HCT116 (cell line): ENCODE measurements around the gene RGL4. TPM values are rescaled to one million over a fixed set of nuclear protein-coding genes. Genes with fewer than 3 reads are reported as not detected.

Experiments
- ATAC-seq: fragments of 200-7000 bp; cut with Tn5 transposase; 2 replicates; pipeline ENCODE4 v1.9.1; 2020; ENCODE audit warnings: mild to moderate bottlenecking, moderate library complexity
- BruUV-seq: library from RNA; stranded (reverse); fragments of 400-500 nt; replicated peaks from 2 replicates; lab custom pipeline; 2021; lab: Mats Ljungman, UMichigan
- CTCF ChIA-PET: fragments of 300-600 bp; sonication (Branson Sonifier 250); formaldehyde crosslinking; loops from one replicate; lab custom pipeline; 2021; ENCODE audit warnings: antibody characterized with exemption; lab: Charles Lee
- POLR2A ChIA-PET: fragments of 300-600, 350-600 bp; sonication (Branson Sonifier 250); formaldehyde crosslinking; loops from one replicate; lab custom pipeline; 2021; ENCODE audit warnings: antibody characterized with exemption; lab: Charles Lee
- RAD21 ChIA-PET, 2 experiments: fragments of 300-600 bp; sonication (Branson Sonifier 250); formaldehyde crosslinking; loops; one replicate each; lab custom pipeline; 2023; ENCODE audit warnings: low total read pairs in 2 of 2; ENCODE audit not compliant: uncharacterized antibody in 2 of 2, unreplicated experiment in 2 of 2, low non-redundant PET in 1 of 2; lab: Charles Lee
- DNase-seq: peaks from one replicate; pipeline ENCODE4 v3.0.0-alpha.2; 2010; ENCODE audit warnings: low read depth, low spot score
- H2AFZ ChIP-seq: fragments of 200-600 bp; shearing (Covaris generic), sonication (generic); 2 replicates; pipeline ENCODE4 v1.6.1; 2017; ENCODE audit warnings: low read depth, mixed run types, mixed read lengths, antibody characterized with exemption, low read length; ENCODE audit not compliant: poor library complexity, severe bottlenecking
- H3K27ac ChIP-seq: 2 replicates; pipeline ENCODE4 v1.5.1; 2012; ENCODE audit warnings: low read depth, low read length
- H3K27me3 ChIP-seq: fragments of 200-600 bp; sonication (generic); 2 replicates; pipeline ENCODE4 v1.6.1; 2016; ENCODE audit warnings: mixed run types, low read length, mixed read lengths; ENCODE audit not compliant: insufficient read depth
- H3K36me3 ChIP-seq, 2 experiments: fragments of 200-500 bp in 1 of 2; fragments of 200-600 bp in 1 of 2; sonication (Bioruptor generic) in 1 of 2; sonication (generic) in 1 of 2; 2 replicates each; pipeline versions ENCODE4 v1.5.1 to v1.6.1; 2014 to 2016; ENCODE audit warnings: low read length in 2 of 2, inconsistent platforms in 1 of 2, mixed read lengths in 1 of 2, mixed run types in 1 of 2; ENCODE audit not compliant: insufficient read depth in 2 of 2, control insufficient read depth in 1 of 2
- H3K4me1 ChIP-seq, 2 experiments: fragments of 200-600 bp in 1 of 2; sonication (generic) in 1 of 2; 2 replicates each; pipeline versions ENCODE4 v1.5.1 to v1.6.1; 2012 to 2017; ENCODE audit warnings: low read length in 2 of 2, inconsistent platforms in 1 of 2, mild to moderate bottlenecking in 1 of 2, mixed read lengths in 1 of 2, mixed run types in 1 of 2, moderate library complexity in 1 of 2; ENCODE audit not compliant: insufficient read depth in 2 of 2, control insufficient read depth in 1 of 2
- H3K4me2 ChIP-seq: fragments of 200-600 bp; sonication (generic); 2 replicates; pipeline ENCODE4 v1.6.1; 2017; ENCODE audit warnings: mixed run types, low read length, mixed read lengths
- H3K4me3 ChIP-seq, 2 experiments: fragments of 200-600 bp in 1 of 2; sonication (generic) in 1 of 2; replicated peaks in 1 of 2; 2 replicates each; pipeline ENCODE4 v1.5.1; 2011 to 2016; ENCODE audit warnings: low read length in 2 of 2, control low read depth in 1 of 2, low read depth in 1 of 2, mild to moderate bottlenecking in 1 of 2, mixed read lengths in 1 of 2, mixed run types in 1 of 2
- H3K79me2 ChIP-seq: fragments of 200-600 bp; sonication (generic); 2 replicates; pipeline ENCODE4 v1.6.1; 2017; ENCODE audit warnings: mild to moderate bottlenecking, mixed run types, low read length, moderate library complexity, mixed read lengths; ENCODE audit not compliant: insufficient read depth
- H3K9ac ChIP-seq: fragments of 200-600 bp; sonication (generic); 2 replicates; pipeline ENCODE4 v1.6.1; 2016; ENCODE audit warnings: low read length, mixed read lengths
- H3K9me2 ChIP-seq: fragments of 200-600 bp; sonication (generic), shearing (Covaris generic); 2 replicates; pipeline ENCODE4 v1.6.1; 2017; ENCODE audit warnings: mixed run types, mild to moderate bottlenecking, moderate library complexity; ENCODE audit not compliant: insufficient read depth
- H3K9me3 ChIP-seq, 2 experiments: fragments of 200-500 bp in 1 of 2; fragments of 200-600 bp in 1 of 2; sonication (Bioruptor generic) in 1 of 2; sonication (generic) in 1 of 2; 2 replicates each; pipeline ENCODE4 v1.6.1; 2014 to 2017; ENCODE audit warnings: low read length in 2 of 2, mixed read lengths in 2 of 2, inconsistent platforms in 1 of 2, low read depth in 1 of 2, mild to moderate bottlenecking in 1 of 2, mixed run types in 1 of 2, moderate library complexity in 1 of 2; ENCODE audit not compliant: control insufficient read depth in 1 of 2, insufficient read depth in 1 of 2
- H4K20me1 ChIP-seq: fragments of 200-600 bp; sonication (generic), shearing (Covaris generic); 2 replicates; pipeline ENCODE4 v1.6.1; 2017; ENCODE audit warnings: mixed run types, mild to moderate bottlenecking, moderate library complexity; ENCODE audit not compliant: insufficient read depth
- CBX3 ChIP-seq: IDR thresholded peaks from 2 replicates; pipeline ENCODE4 v1.6.1; 2012; ENCODE audit warnings: low read depth
- CEBPB ChIP-seq: IDR thresholded peaks from 2 replicates; pipeline ENCODE4 v1.6.1; 2012; ENCODE audit warnings: low read depth
- CTCF ChIP-seq, 3 experiments: fragments of 200-600 bp in 1 of 3; sonication (generic) in 1 of 3; IDR thresholded peaks in 2 of 3; conservative IDR thresholded peaks in 1 of 3; 2 replicates each; pipeline ENCODE4 v1.5.1; 2012 to 2017; ENCODE audit warnings: low read depth in 2 of 3, low read length in 2 of 3, antibody characterized with exemption in 1 of 3, borderline replicate concordance in 1 of 3, control low read depth in 1 of 3, mild to moderate bottlenecking in 1 of 3, mixed read lengths in 1 of 3, mixed run types in 1 of 3, moderate library complexity in 1 of 3; ENCODE audit not compliant: insufficient read depth in 1 of 3
- EGR1 ChIP-seq: IDR thresholded peaks from 2 replicates; pipeline ENCODE4 v1.6.1; 2012; ENCODE audit warnings: low read depth
- ELF1 ChIP-seq: IDR thresholded peaks from 2 replicates; pipeline ENCODE4 v1.6.1; 2012; ENCODE audit warnings: low read depth, borderline replicate concordance
- EZH2 ChIP-seq: fragments of 200-600 bp; sonication (generic); IDR thresholded peaks from 2 replicates; pipeline ENCODE4 v1.6.1; 2017; ENCODE audit warnings: antibody characterized with exemption, mixed run types
- EZH2phosphoT487 ChIP-seq: fragments of 200-600 bp; IDR thresholded peaks from 2 replicates; pipeline ENCODE4 v1.6.1; 2018; ENCODE audit warnings: antibody characterized with exemption, borderline replicate concordance
- JUND ChIP-seq: IDR thresholded peaks from 2 replicates; pipeline ENCODE4 v1.6.1; 2012
- POLR2AphosphoS5 ChIP-seq: IDR thresholded peaks from 2 replicates; pipeline ENCODE4 v1.6.1; 2011; ENCODE audit warnings: mild to moderate bottlenecking, low read depth, low read length, moderate library complexity
- RAD21 ChIP-seq: IDR thresholded peaks from 2 replicates; pipeline ENCODE4 v1.6.1; 2012; ENCODE audit warnings: low read depth, mild to moderate bottlenecking
- REST ChIP-seq: IDR thresholded peaks from 2 replicates; pipeline ENCODE4 v1.6.1; 2012; ENCODE audit warnings: low read depth
- SIN3A ChIP-seq: IDR thresholded peaks from 2 replicates; pipeline ENCODE4 v1.6.1; 2012; ENCODE audit warnings: low read depth
- SP1 ChIP-seq: IDR thresholded peaks from 2 replicates; pipeline ENCODE4 v1.6.1; 2012; ENCODE audit warnings: low read depth
- SRF ChIP-seq: IDR thresholded peaks from 2 replicates; pipeline ENCODE4 v1.6.1; 2012; ENCODE audit warnings: low read depth
- TCF7L2 ChIP-seq: IDR thresholded peaks from 2 replicates; pipeline ENCODE4 v1.7.0; 2011; ENCODE audit warnings: borderline replicate concordance, inconsistent platforms; ENCODE audit not compliant: insufficient read depth, insufficient read length; ENCODE audit errors: extremely low read depth
- YY1 ChIP-seq: IDR thresholded peaks from 2 replicates; pipeline ENCODE4 v1.6.1; 2011; ENCODE audit warnings: low read length, low read depth, moderate library complexity, mild to moderate bottlenecking; ENCODE audit not compliant: insufficient replicate concordance; ENCODE audit errors: extremely low read depth
- ZBTB33 ChIP-seq: IDR thresholded peaks from 2 replicates; pipeline ENCODE4 v1.6.1; 2011; ENCODE audit warnings: mild to moderate bottlenecking, low read length, moderate library complexity; ENCODE audit not compliant: insufficient replicate concordance; ENCODE audit errors: extremely low read depth
- ZFX ChIP-seq: fragments of 450-650 bp; IDR thresholded peaks from 2 replicates; pipeline ENCODE4 v1.6.1; 2017
- ZNF274 ChIP-seq: fragments of 200-500 bp; sonication (Bioruptor generic); IDR thresholded peaks from 2 replicates; pipeline ENCODE4 v1.6.1; 2014; ENCODE audit warnings: mild to moderate bottlenecking, low read depth, low read length, inconsistent platforms
- intact Hi-C: fragments of 100-400 bp; cut with micrococcal nuclease; formaldehyde crosslinking; loops from 2 replicates; pipeline ENCODE4 v1.10.0; 2022
- total RNA-seq: library from RNA; stranded (reverse); gene quantifications from one replicate; pipeline ENCODE4 v1.2.1, GENCODE V29; 2021; ENCODE audit not compliant: unreplicated experiment

Gene RGL4
- total RNA-seq, 1 experiment from 2014 or later = not detected

- H3K4me3 ChIP-seq = no peak overlapping the region
- no peaks in the 10 kb centered on the region for H3K9me2 ChIP-seq
- POLR2A ChIA-PET = no interaction called here
- no peaks in the 10 kb centered on the region for H3K9me3 ChIP-seq
- ATAC-seq = no peak
- no peaks in the 10 kb centered on the region for H3K4me1 ChIP-seq
- peaks cover 50% of the 10 kb centered on the region for H3K79me2 ChIP-seq
- no peak overlapping the region for H2AFZ ChIP-seq
- intact Hi-C loops = no loop called here
- H3K27ac ChIP-seq = no peak overlapping the region
- no peaks in the 10 kb centered on the region for H3K27me3 ChIP-seq
- H4K20me1 ChIP-seq = 0 out of 2 replicates have a peak, but pooled peaks cover 3% of the 10 kb centered on the region
- TF ChIP-seq EGR1 = no peak
- TF ChIP-seq SP1 = no peak
- no peak for TF ChIP-seq JUND
- TF ChIP-seq POLR2AphosphoS5 = no peak
- TF ChIP-seq ZBTB33 = no peak
- no peak for TF ChIP-seq RAD21
- TF ChIP-seq ELF1 = no peak
- TF ChIP-seq EZH2 = no peak
- TF ChIP-seq REST = no peak
- no peak for TF ChIP-seq SRF
- no peak for TF ChIP-seq ZNF274
- no peak for TF ChIP-seq SIN3A
- no peak for TF ChIP-seq YY1
- TF ChIP-seq ZFX = no peak
- TF ChIP-seq CTCF (IDR thresholded peaks at IDR 0.05 in 2 of 3, conservative IDR thresholded peaks at IDR 0.05 in 1 of 3; ENCODE audit: borderline replicate concordance in 1 of 3, insufficient read depth in 1 of 3, low read depth in 2 of 3, low read length in 2 of 3) = no peak
- TF ChIP-seq EZH2phosphoT487 = no peak
- TF ChIP-seq CEBPB = no peak
- no peak for TF ChIP-seq CBX3
- no peak for TF ChIP-seq TCF7L2
- BruUV-seq = no TSS peak
- no peak overlapping the region for H3K9ac ChIP-seq
- DNase-seq = no peak
- CTCF ChIA-PET = no interaction called here
- RAD21 ChIA-PET = no interaction called here
- peaks cover 41 to 47% of the 10 kb centered on the region in 2 experiments; a peak in 3 of 4 replicates for H3K36me3 ChIP-seq
- H3K4me2 ChIP-seq = no peak overlapping the region
Measured at GRCh38 chr22:23704062-23704461, 13.2 kb downstream of the RGL4 start.
